HG02885 (cell line): ENCODE results near the gene TRABD2B.

Source experiments
- ATAC-seq: cut with Tn5 transposase; IDR thresholded peaks from one replicate; pipeline ENCODE4 v1.9.1; 2021; ENCODE audit warnings: mild to moderate bottlenecking; ENCODE audit not compliant: unreplicated experiment, poor library complexity

TRABD2B gene

GRCh38 chr1:47915677-47916353 is 81.4 kb downstream of the TRABD2B start:
- ATAC-seq: no peak

- no peak for ATAC-seq
Measured at GRCh38 chr1:47914952-47915676, 82.1 kb downstream of the TRABD2B start.

- no peak for ATAC-seq
Measured at GRCh38 chr1:47914218-47914938, 82.8 kb downstream of the TRABD2B start.

DNA sequence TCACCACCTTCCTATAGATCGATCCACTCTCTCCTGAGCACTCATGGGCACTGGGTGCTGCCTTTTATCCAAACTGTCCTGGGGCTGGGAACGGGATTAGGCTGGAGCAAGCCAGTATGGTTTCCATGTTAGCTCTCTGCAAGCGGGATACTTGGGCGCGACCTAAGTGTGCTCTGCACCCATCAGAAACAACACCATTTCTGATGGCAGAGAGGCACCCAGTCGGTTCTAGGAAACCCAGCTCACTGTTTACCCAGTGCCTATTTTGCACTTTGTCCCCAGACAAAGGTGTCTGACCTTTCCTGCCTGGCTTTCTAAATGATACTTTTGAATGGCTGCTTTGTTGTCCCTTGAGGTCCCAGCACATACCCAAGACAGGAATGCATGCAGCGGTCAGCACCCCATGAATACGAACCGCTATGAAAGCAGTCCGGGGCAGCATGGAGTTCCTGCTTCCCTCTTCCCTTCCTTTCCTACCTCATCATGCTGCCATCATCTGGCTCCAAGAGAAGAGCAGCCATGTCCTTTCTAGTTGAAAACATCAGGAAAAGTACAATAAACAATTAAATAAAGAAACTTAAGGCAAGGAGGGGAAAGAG is 83.9 kb downstream of the TRABD2B start:
- no peak for ATAC-seq

GRCh38 chr1:47912756-47913155 is 84.4 kb downstream of the TRABD2B start:
- no peak for ATAC-seq

DNA sequence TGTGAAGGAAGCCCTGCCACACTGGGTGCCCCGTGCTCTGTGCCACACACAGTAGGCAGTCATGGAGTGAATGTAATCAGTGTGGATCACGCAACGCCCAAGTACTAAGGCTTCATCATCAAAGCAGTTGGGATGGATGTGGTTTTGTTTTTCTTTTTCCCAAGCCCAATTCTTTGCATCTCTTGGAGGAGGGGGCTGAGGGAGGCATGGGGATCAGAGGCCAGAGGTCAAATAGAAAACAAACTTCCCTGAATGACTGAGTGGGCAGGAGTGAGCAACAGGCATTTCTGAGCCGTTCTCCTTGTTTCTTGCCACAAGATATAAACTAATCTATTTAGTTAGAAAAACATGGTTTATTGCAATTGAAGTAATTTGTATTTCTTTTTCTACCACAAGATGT is 85.3 kb downstream of the TRABD2B start:
- no peak for ATAC-seq

DNA sequence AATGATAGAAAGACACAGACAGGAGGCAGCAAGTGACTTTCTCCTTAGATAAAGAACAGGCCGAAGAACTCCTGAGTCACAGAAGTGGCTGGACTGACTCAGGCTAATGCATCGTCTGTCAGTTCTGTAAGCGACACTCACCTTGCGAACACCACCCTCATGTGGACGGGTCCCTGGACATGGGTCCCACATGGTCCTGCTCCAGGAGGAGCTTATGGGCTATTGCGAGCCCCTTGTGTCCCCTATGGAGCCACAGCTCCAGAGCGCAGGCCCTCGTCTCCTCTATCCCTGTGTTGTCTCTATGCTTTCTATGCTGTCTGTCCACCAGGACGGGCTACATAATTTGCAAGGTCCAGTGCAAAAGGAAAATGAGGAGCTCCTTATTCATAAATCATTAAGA is 85.8 kb downstream of the TRABD2B start:
- ATAC-seq: no peak

DNA sequence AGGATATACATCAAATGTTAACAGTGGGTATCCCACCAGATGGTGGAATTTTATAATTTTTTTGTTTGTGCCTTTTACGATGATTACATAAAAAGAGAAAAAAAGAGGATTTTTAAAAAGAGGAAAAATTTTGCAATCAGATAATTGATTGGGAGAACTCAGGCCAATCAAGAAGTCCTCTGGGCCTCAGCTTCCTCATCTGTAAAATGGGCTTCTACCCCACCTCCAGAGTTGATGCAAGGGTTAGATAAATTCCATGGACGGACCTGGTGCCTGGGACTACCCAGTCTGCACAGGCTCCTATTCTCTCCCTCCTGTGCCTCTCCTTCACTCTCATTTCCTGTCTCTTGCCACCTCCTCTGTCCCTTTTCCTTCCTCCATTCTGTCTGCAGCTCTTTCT is 88.9 kb downstream of the TRABD2B start:
- no peak for ATAC-seq

GRCh38 chr1:47907177-47907528 is 90.0 kb downstream of the TRABD2B start:
- ATAC-seq: no peak

DNA sequence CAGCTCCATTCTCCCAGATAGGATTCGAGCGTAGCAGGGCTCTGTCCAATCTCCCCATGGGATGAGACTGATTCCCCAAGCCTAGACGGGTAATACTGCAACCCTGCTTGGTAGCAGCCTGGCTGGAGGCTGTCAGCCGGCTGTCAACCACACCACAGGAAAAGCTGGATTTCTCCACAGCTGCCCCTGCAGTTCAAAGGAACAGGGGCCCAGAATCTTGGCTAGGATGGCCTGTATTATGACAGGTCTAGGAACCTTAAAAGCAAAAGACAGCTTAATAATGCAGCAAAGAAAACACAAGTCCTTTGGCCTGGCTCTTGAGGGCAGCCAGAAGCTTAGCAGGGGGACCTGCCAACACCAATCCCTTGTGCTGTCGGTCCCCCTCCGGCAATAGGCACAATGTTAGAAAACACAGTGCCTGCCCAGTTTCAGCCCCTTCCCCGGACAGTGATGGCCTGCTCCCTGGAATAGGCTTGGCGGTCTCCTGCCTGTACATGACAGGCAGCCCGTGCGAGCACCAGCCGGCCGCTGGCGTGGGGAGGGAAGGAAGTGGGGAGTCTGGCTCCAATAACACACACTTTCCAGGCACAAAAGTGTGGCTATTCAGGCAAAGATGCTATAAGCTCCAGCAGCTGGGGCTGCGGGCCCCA is 90.5 kb downstream of the TRABD2B start:
- ATAC-seq: no peak

- no peak for ATAC-seq
Measured at GRCh38 chr1:47906009-47906432, 91.2 kb downstream of the TRABD2B start.

DNA sequence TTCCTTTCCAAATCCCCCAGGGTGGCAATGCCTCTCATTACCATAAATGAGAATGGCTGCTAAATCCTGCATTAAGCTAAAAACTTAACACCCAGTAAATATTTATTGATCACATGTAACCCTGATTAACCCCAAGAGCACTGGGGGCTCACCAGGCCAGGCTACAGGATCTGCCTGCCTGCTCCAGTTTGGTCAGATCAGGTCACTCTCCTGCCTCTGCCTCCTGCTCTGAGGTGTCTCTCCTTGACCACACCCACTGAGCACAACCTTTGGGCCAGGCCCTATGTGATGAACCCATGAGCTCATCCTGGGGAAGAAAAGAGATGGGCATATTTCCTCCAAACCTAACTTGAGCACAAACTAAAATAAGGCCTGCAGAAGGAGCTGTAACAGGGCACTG is 93.5 kb downstream of the TRABD2B start:
- ATAC-seq: no peak

- ATAC-seq: no peak
Measured at GRCh38 chr1:47901001-47901575, 96.1 kb downstream of the TRABD2B start.

DNA sequence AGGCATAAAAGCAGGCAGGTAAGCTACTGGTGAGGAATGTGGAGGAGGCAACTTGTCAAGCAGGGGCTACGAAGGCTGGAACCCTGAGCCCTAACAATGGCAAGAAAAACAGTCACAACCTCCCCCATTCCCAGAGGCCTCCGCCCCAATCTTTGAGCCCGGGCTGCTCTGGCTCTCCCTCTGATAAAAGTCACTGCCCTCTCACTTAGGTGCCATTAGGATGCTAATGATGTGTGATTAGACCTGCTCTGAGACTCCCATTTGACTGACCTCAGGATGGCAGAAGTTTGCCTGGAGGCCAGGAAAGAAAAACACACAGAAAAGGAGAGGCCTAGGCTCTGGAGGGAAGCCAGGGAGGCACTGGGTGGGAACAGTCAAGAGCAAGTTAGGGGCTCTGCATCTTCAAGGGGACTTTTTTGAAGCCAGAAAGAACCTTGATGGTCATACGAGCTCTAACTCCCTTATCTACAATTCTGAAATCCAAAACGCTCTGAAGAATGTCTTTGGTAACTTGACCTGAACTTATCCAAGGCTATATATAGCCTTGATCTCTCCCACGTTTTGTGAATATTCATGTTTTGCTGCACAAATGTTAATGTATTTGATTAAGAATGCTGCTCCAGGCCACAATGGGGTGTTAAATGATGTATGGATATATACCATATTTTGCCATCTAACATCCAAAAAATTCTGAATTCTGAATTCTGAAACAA is 98.9 kb downstream of the TRABD2B start:
- ATAC-seq: no peak

DNA sequence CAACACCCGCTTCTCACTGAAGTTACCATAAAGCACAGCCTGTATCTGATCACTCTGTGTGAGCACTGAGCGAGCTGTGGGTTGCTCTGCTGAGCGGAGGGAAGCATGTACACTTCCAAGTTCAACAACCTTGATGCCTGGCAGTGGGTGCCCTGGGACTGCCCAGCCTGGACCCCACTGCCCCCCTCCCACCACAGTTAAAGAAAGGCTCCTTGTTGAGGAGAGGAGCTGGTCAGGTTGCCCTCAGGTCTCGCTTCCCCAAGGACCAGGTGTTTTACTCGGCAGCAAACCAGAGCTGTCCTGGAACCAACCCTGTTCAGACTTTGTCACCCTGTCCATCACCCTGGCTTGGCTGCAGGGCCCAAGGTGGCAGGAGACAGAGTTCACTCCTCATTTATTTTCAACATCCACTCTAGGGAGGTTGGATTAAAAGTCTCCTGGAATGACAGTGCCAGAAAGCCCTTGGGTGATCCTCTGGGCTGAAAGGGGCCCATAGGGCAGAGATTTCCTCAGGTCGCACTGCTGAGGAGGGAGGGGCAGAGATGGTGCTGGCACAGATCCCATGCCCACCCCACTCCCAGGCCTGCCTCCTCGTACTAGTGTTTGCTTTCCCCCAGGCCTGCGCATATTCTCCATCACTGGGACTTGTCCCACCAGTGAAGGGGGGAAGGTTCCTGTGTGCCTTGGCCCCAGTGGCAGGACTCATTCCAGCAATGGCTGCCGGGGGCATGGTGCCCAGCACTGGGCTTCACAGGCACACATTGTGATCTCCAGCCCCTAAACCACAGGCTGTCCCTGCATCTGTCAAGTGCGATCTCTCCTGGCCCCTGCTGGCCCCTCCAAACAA is 101.7 kb downstream of the TRABD2B start:
- ATAC-seq: no peak

- ATAC-seq: no peak
Measured at GRCh38 chr1:47894410-47895278, 102.5 kb downstream of the TRABD2B start.

GRCh38 chr1:47893412-47893811 is 103.8 kb downstream of the TRABD2B start:
- no peak for ATAC-seq

- no peak for ATAC-seq
Measured at GRCh38 chr1:47890779-47891178, 106.4 kb downstream of the TRABD2B start.
